Measurements from ENCODE around the gene SETD6.

- TF ChIP-seq, protein P1, sequence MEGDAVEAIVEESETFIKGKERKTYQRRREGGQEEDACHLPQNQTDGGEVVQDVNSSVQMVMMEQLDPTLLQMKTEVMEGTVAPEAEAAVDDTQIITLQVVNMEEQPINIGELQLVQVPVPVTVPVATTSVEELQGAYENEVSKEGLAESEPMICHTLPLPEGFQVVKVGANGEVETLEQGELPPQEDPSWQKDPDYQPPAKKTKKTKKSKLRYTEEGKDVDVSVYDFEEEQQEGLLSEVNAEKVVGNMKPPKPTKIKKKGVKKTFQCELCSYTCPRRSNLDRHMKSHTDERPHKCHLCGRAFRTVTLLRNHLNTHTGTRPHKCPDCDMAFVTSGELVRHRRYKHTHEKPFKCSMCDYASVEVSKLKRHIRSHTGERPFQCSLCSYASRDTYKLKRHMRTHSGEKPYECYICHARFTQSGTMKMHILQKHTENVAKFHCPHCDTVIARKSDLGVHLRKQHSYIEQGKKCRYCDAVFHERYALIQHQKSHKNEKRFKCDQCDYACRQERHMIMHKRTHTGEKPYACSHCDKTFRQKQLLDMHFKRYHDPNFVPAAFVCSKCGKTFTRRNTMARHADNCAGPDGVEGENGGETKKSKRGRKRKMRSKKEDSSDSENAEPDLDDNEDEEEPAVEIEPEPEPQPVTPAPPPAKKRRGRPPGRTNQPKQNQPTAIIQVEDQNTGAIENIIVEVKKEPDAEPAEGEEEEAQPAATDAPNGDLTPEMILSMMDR (IDR thresholded peaks at IDR 0.05), result no peak
- TF ChIP-seq POLR2A (IDR thresholded peaks at IDR 0.05; ENCODE audit: low read depth), result no peak
Observed at GRCh38 chr16:58472827-58473226, 42.5 kb upstream of the SETD6 start.

Measured in esophagus muscularis mucosa (tissue), 3 donors.